Measurements from ENCODE around the gene OCEL1. TPM values are rescaled to one million over a fixed set of nuclear protein-coding genes. Genes with fewer than 3 reads are reported as not detected.
A peak's percentile ranks its signal among the peaks of the same experiment; 100 is the strongest.

OCEL1 gene
- total and polyA plus RNA-seq, 2 of the 13 experiments (the other 11 are each of a cell fraction or from before 2014, with no cell fraction given), result 10.6 to 17.2 TPM

GRCh38 chr19:17246681-17247425 lies 20.8 kb downstream of the OCEL1 start (continued):
- TF ChIP-seq, protein P1, sequence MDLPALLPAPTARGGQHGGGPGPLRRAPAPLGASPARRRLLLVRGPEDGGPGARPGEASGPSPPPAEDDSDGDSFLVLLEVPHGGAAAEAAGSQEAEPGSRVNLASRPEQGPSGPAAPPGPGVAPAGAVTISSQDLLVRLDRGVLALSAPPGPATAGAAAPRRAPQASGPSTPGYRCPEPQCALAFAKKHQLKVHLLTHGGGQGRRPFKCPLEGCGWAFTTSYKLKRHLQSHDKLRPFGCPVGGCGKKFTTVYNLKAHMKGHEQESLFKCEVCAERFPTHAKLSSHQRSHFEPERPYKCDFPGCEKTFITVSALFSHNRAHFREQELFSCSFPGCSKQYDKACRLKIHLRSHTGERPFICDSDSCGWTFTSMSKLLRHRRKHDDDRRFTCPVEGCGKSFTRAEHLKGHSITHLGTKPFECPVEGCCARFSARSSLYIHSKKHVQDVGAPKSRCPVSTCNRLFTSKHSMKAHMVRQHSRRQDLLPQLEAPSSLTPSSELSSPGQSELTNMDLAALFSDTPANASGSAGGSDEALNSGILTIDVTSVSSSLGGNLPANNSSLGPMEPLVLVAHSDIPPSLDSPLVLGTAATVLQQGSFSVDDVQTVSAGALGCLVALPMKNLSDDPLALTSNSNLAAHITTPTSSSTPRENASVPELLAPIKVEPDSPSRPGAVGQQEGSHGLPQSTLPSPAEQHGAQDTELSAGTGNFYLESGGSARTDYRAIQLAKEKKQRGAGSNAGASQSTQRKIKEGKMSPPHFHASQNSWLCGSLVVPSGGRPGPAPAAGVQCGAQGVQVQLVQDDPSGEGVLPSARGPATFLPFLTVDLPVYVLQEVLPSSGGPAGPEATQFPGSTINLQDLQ (CRISPR knock-in tag; IDR thresholded peaks at IDR 0.05), result no peak
- no peak for TF ChIP-seq MYPOP (CRISPR knock-in tag; IDR thresholded peaks at IDR 0.05)
- no peak for TF ChIP-seq ZSCAN21 (CRISPR knock-in tag; IDR thresholded peaks at IDR 0.05; ENCODE audit: borderline replicate concordance)
- no peak for TF ChIP-seq ZNF570 (CRISPR knock-in tag; IDR thresholded peaks at IDR 0.05; ENCODE audit: borderline replicate concordance)
- peak; percentile 62 for TF ChIP-seq YEATS4 (CRISPR knock-in tag; IDR thresholded peaks at IDR 0.05; ENCODE audit: borderline replicate concordance)
- no peak for TF ChIP-seq ZNF512 (CRISPR knock-in tag; IDR thresholded peaks at IDR 0.05)
- 0 out of 2 replicates have a peak, but pooled peaks have one; percentile 13 for TF ChIP-seq ZNF816 (CRISPR knock-in tag; IDR thresholded peaks at IDR 0.05; ENCODE audit: borderline replicate concordance)
- TF ChIP-seq REXO4 (CRISPR knock-in tag; IDR thresholded peaks at IDR 0.05; ENCODE audit: borderline replicate concordance), result no peak
- TF ChIP-seq, protein P2, sequence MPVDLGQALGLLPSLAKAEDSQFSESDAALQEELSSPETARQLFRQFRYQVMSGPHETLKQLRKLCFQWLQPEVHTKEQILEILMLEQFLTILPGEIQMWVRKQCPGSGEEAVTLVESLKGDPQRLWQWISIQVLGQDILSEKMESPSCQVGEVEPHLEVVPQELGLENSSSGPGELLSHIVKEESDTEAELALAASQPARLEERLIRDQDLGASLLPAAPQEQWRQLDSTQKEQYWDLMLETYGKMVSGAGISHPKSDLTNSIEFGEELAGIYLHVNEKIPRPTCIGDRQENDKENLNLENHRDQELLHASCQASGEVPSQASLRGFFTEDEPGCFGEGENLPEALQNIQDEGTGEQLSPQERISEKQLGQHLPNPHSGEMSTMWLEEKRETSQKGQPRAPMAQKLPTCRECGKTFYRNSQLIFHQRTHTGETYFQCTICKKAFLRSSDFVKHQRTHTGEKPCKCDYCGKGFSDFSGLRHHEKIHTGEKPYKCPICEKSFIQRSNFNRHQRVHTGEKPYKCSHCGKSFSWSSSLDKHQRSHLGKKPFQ (CRISPR knock-in tag; IDR thresholded peaks at IDR 0.05; ENCODE audit: insufficient replicate concordance), result no peak
- no peak for TF ChIP-seq ZNF879 (CRISPR knock-in tag; IDR thresholded peaks at IDR 0.05)
- no peak for TF ChIP-seq ZNF674 (CRISPR knock-in tag; IDR thresholded peaks at IDR 0.05; ENCODE audit: low read depth)
- TF ChIP-seq ZNF543 (CRISPR knock-in tag; IDR thresholded peaks at IDR 0.05), result peak; percentile 80; the same call in 1 of the 2 replicates
- no peak for TF ChIP-seq MED13 (CRISPR knock-in tag; IDR thresholded peaks at IDR 0.05)
- TF ChIP-seq MLLT10 (CRISPR knock-in tag; IDR thresholded peaks at IDR 0.05), result no peak
- TF ChIP-seq AHR (CRISPR knock-in tag; IDR thresholded peaks at IDR 0.05), result no peak
- peak; percentile 77; the same call in 1 of the 2 replicates for TF ChIP-seq RXRA (CRISPR knock-in tag; IDR thresholded peaks at IDR 0.05)
- TF ChIP-seq GZF1 (CRISPR knock-in tag; IDR thresholded peaks at IDR 0.05), result no peak
- TF ChIP-seq MTERF4 (CRISPR knock-in tag; IDR thresholded peaks at IDR 0.05), result no peak
- peak; percentile 88 for TF ChIP-seq PPARG (CRISPR knock-in tag; conservative IDR thresholded peaks at IDR 0.05)
- no peak for TF ChIP-seq HES4 (CRISPR knock-in tag; IDR thresholded peaks at IDR 0.05; ENCODE audit: borderline replicate concordance)
- no peak for TF ChIP-seq NKX3-1 (CRISPR knock-in tag; IDR thresholded peaks at IDR 0.05)

Measured in HepG2 (cell line).